Skeletal muscle tissue (tissue), 4 donors: Measurements from ENCODE around the gene DCAF17. TPM values are rescaled to one million over a fixed set of nuclear protein-coding genes. Genes with fewer than 3 reads are reported as not detected.
"Not testable (repeated sequence)": the region's sequence is repeated elsewhere in the genome, so short reads cannot be mapped to it uniquely, and the experiment has no call there.

ENCODE experiments used
- H3K27ac ChIP-seq: one replicate; pipeline ENCODE4 v1.7.0; 2013; ENCODE audit warnings: mild to moderate bottlenecking, low read depth, low read length, inconsistent platforms
- H3K27me3 ChIP-seq, 3 donors: one replicate each; pipeline ENCODE4 v1.7.0; 2013; ENCODE audit warnings: low read length in 3 of 3; ENCODE audit not compliant: control insufficient read depth in 3 of 3, insufficient read depth in 3 of 3
- H3K36me3 ChIP-seq, 3 donors: one replicate each; pipeline ENCODE4 v1.7.0; 2013; ENCODE audit warnings: low read length in 3 of 3; ENCODE audit not compliant: control insufficient read depth in 3 of 3, insufficient read depth in 3 of 3
- H3K4me1 ChIP-seq, 3 donors: one replicate each; pipeline ENCODE4 v1.7.0; 2013; ENCODE audit warnings: low read length in 3 of 3, mild to moderate bottlenecking in 3 of 3; ENCODE audit not compliant: control insufficient read depth in 3 of 3, insufficient read depth in 3 of 3
- H3K4me3 ChIP-seq, 3 donors: one replicate each; pipeline ENCODE4 v1.7.0; 2013; ENCODE audit warnings: low read length in 3 of 3
- H3K9ac ChIP-seq, 3 donors: one replicate each; pipeline ENCODE4 v1.7.0; 2013; ENCODE audit warnings: low read length in 3 of 3, mild to moderate bottlenecking in 3 of 3, moderate library complexity in 2 of 3, low read depth in 1 of 3
- H3K9me3 ChIP-seq, 3 donors: one replicate each; pipeline ENCODE4 v1.7.0; 2013; ENCODE audit warnings: low read length in 3 of 3; ENCODE audit not compliant: control insufficient read depth in 3 of 3
- total RNA-seq: library from RNA; depleted of rRNA; stranded (reverse); fragments of >200 nt; gene quantifications from one replicate; pipeline ENCODE4 v1.2.3, GENCODE V29; 2014
- donor health status: Osteomylitis.

DCAF17 gene
- total RNA-seq, 1 donor from 2014 or later = 20.4 TPM

- no peaks in the 10 kb centered on the region for H3K4me1 ChIP-seq
- no peak overlapping the region for H3K27ac ChIP-seq
- H3K9ac ChIP-seq = no peak overlapping the region
- H3K4me3 ChIP-seq = no peak overlapping the region
- no peaks in the 10 kb centered on the region for H3K9me3 ChIP-seq
- no peaks in the 10 kb centered on the region for H3K36me3 ChIP-seq
- H3K27me3 ChIP-seq = no peaks in the 10 kb centered on the region
Measured at GRCh38 chr2:171492664-171493063, 58.6 kb downstream of the DCAF17 start.

GRCh38 chr2:171497664-171498063 lies 63.6 kb downstream of the DCAF17 start:
- H3K9ac ChIP-seq, H3K4me1 ChIP-seq, H3K4me3 ChIP-seq, H3K27me3 ChIP-seq, H3K36me3 ChIP-seq, H3K9me3 ChIP-seq, H3K27ac ChIP-seq: not testable (repeated sequence)

- Histone ChIP-seq H3K9me3 (no peaks in the 10 kb centered on the region), H3K9ac (no peak overlapping the region), H3K4me3 (no peak overlapping the region), H3K27ac (no peak overlapping the region), H3K36me3 (no peaks in the 10 kb centered on the region), H3K27me3 (no peaks in the 10 kb centered on the region), H3K4me1 (no peaks in the 10 kb centered on the region)
Measured at GRCh38 chr2:171505374-171505773, 71.3 kb downstream of the DCAF17 start.

GRCh38 chr2:171509945-171510731 lies 76.1 kb downstream of the DCAF17 start:
- no peaks in the 10 kb centered on the region for H3K36me3 ChIP-seq
- no peak overlapping the region for H3K4me3 ChIP-seq
- H3K9ac ChIP-seq = no peak overlapping the region
- no peaks in the 10 kb centered on the region for H3K9me3 ChIP-seq
- no peaks in the 10 kb centered on the region for H3K4me1 ChIP-seq
- no peak overlapping the region for H3K27ac ChIP-seq
- no peaks in the 10 kb centered on the region for H3K27me3 ChIP-seq

GRCh38 chr2:171512014-171512413 lies 78.0 kb downstream of the DCAF17 start:
- H3K27me3 ChIP-seq = peaks cover 0 to 3% (median 0%) of the 10 kb centered on the region in 3 donors
- H3K36me3 ChIP-seq = no peaks in the 10 kb centered on the region
- H3K27ac ChIP-seq = no peak overlapping the region
- H3K9me3 ChIP-seq = no peaks in the 10 kb centered on the region
- no peak overlapping the region for H3K4me3 ChIP-seq
- H3K4me1 ChIP-seq = no peaks in the 10 kb centered on the region
- H3K9ac ChIP-seq = no peak overlapping the region

- H3K27ac ChIP-seq = no peak overlapping the region
- H3K36me3 ChIP-seq = no peaks in the 10 kb centered on the region
- no peaks in the 10 kb centered on the region for H3K9me3 ChIP-seq
- H3K9ac ChIP-seq = no peak overlapping the region
- H3K4me3 ChIP-seq = no peak overlapping the region
- H3K27me3 ChIP-seq = peaks cover 0 to 3% (median 0%) of the 10 kb centered on the region in 3 donors
- no peaks in the 10 kb centered on the region for H3K4me1 ChIP-seq
Measured at GRCh38 chr2:171512683-171513195, 78.7 kb downstream of the DCAF17 start.

- Histone ChIP-seq H3K9ac (no peak overlapping the region), H3K27ac (no peak overlapping the region), H3K4me1 (no peaks in the 10 kb centered on the region), H3K9me3 (no peaks in the 10 kb centered on the region), H3K4me3 (no peak overlapping the region), H3K27me3 (peaks cover 0 to 3% (median 0%) of the 10 kb centered on the region in 3 donors), H3K36me3 (no peaks in the 10 kb centered on the region)
Measured at GRCh38 chr2:171513719-171514160, 79.7 kb downstream of the DCAF17 start.

GRCh38 chr2:171514908-171515582 lies 81.0 kb downstream of the DCAF17 start:
- Histone ChIP-seq H3K4me1 (no peaks in the 10 kb centered on the region), H3K9ac (no peak overlapping the region), H3K36me3 (no peaks in the 10 kb centered on the region), H3K4me3 (no peak overlapping the region), H3K9me3 (no peaks in the 10 kb centered on the region), H3K27me3 (peaks cover 4 to 11% (median 4%) of the 10 kb centered on the region in 3 donors), H3K27ac (no peak overlapping the region)

- no peak overlapping the region for H3K9ac ChIP-seq
- peaks cover 5 to 13% (median 5%) of the 10 kb centered on the region in 3 donors for H3K27me3 ChIP-seq
- no peaks in the 10 kb centered on the region for H3K9me3 ChIP-seq
- H3K36me3 ChIP-seq = no peaks in the 10 kb centered on the region
- no peak overlapping the region for H3K27ac ChIP-seq
- H3K4me3 ChIP-seq = no peak overlapping the region
- H3K4me1 ChIP-seq = no peaks in the 10 kb centered on the region
Measured at GRCh38 chr2:171515672-171516298, 81.8 kb downstream of the DCAF17 start.

GRCh38 chr2:171516793-171517192 lies 82.8 kb downstream of the DCAF17 start:
- Histone ChIP-seq H3K27ac (no peak overlapping the region), H3K4me1 (peaks cover 2% of the 10 kb centered on the region in 3 donors), H3K36me3 (no peaks in the 10 kb centered on the region), H3K27me3 (peaks cover 5 to 15% (median 14%) of the 10 kb centered on the region in 3 donors), H3K9me3 (no peaks in the 10 kb centered on the region), H3K9ac (no peak overlapping the region), H3K4me3 (no peak overlapping the region)
